ENCODE data around the gene PHTF2.
A peak's percentile ranks its signal among the peaks of the same experiment; 100 is the strongest.
"Not testable (repeated sequence)": the region's sequence is repeated elsewhere in the genome, so short reads cannot be mapped to it uniquely, and the experiment has no call there.

Gene PHTF2

DNA sequence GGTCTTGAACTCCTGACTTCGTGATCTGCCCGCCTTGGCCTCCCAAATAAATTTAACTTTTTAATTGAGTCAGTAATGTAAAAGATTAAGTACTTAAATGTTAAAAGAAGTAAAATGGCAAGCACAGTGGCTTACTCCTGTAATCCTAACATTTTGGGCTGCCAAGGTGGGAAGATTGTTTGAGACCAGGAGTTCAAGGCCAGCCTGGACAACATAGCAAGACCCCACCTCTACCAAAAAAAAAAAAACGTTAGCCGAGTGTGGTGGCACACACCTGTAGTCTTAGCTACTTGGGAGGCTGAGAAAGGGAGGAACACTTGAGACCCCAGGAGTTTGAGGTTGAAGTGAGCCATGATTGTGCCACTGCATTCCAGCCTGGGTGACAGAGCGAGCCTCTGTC, 26.1 kb downstream of the PHTF2 start:
- no peak for DNase-seq
- H3K27ac ChIP-seq (ENCODE audit: insufficient read depth, low read length, poor library complexity, severe bottlenecking) = no peak overlapping the region
- H3K9me3 ChIP-seq (ENCODE audit: control insufficient read depth, low read length) = peaks cover 9% of the 10 kb centered on the region
- H3K4me1 ChIP-seq (ENCODE audit: control insufficient read depth, insufficient read depth, low read length, poor library complexity, severe bottlenecking) = peaks cover 10% of the 10 kb centered on the region
- H3K27me3 ChIP-seq (replicated peaks; ENCODE audit: control insufficient read depth, insufficient read depth, low read length, poor library complexity, severe bottlenecking) = no peaks in the 10 kb centered on the region
- peaks cover 5% of the 10 kb centered on the region for H3K36me3 ChIP-seq (ENCODE audit: control insufficient read depth, insufficient read depth, low read length)
- no peak overlapping the region for H3K4me3 ChIP-seq (ENCODE audit: insufficient read depth, low read depth, low read length, poor library complexity, severe bottlenecking)

DNA sequence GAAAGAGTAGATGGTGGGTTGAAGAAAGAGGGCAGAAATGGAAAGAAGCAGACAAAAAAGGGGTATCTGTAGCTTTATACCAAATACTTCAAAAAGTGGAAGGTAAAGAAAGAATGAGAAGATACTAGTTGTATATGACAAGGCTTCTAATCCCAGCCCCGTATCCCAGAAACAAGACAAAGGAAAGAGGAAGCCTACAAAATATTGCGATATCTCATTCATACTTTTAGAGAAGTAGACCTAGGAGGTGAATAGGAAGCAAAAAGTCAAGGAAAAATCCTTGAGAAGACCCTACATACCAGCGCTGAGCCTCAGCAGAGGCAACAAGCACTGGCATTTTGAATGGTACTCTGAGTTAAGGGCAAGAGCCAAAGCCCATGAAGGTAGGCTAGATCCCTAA, 26.6 kb downstream of the PHTF2 start:
- H3K4me3 ChIP-seq (ENCODE audit: insufficient read depth, low read depth, low read length, poor library complexity, severe bottlenecking) = no peak overlapping the region
- no peak for DNase-seq
- no peaks in the 10 kb centered on the region for H3K27me3 ChIP-seq (replicated peaks; ENCODE audit: control insufficient read depth, insufficient read depth, low read length, poor library complexity, severe bottlenecking)
- H3K36me3 ChIP-seq (ENCODE audit: control insufficient read depth, insufficient read depth, low read length) = peaks cover 5% of the 10 kb centered on the region
- H3K4me1 ChIP-seq (ENCODE audit: control insufficient read depth, insufficient read depth, low read length, poor library complexity, severe bottlenecking) = peaks cover 10% of the 10 kb centered on the region
- peaks cover 9% of the 10 kb centered on the region for H3K9me3 ChIP-seq (ENCODE audit: control insufficient read depth, low read length)
- H3K27ac ChIP-seq (ENCODE audit: insufficient read depth, low read length, poor library complexity, severe bottlenecking) = no peak overlapping the region

DNA sequence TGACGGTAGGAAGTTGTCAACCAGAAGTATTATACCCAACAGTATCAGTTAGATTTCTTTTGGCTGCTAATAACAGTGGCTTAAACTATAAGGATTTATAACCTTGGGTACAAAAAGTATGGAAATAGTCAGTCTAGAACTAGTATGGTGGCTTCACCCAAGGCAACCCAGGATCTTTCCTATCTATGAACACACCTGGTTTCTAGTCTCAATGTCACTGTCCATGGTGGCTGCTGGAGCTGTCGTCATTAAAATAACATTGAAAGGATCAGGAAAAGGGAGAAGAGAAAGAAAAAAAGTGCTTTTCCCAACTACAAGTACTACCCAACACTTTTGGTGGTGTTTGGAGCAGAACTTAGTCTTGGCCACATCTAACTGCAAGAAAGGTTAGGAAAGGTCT, 27.7 kb downstream of the PHTF2 start:
- no peak for DNase-seq
- no peak overlapping the region for H3K4me3 ChIP-seq (ENCODE audit: insufficient read depth, low read depth, low read length, poor library complexity, severe bottlenecking)
- peaks cover 13% of the 10 kb centered on the region for H3K4me1 ChIP-seq (ENCODE audit: control insufficient read depth, insufficient read depth, low read length, poor library complexity, severe bottlenecking)
- no peaks in the 10 kb centered on the region for H3K27me3 ChIP-seq (replicated peaks; ENCODE audit: control insufficient read depth, insufficient read depth, low read length, poor library complexity, severe bottlenecking)
- peaks cover 3% of the 10 kb centered on the region for H3K9me3 ChIP-seq (ENCODE audit: control insufficient read depth, low read length)
- peaks cover 5% of the 10 kb centered on the region for H3K36me3 ChIP-seq (ENCODE audit: control insufficient read depth, insufficient read depth, low read length)
- no peak overlapping the region for H3K27ac ChIP-seq (ENCODE audit: insufficient read depth, low read length, poor library complexity, severe bottlenecking)

DNA sequence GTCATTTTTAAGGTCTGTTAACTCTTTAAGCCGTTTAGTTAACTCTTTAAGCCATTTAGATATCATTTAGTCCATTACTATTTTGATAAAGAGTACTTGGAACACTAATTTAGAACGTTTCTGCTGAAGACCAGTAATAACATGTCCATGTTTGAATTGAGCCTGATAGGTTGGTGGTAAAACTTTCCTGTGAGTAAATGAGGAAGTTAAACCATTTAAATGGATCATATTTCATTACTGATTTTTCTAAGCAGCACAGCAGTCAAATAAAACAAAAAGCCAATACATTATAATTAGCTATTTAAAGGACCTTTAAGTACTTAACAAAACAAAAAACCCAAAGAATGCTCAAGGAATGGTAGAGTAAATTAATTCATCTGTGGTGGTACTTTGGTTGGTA, 29.4 kb downstream of the PHTF2 start:
- Histone ChIP-seq H3K27ac (ENCODE audit: insufficient read depth, low read length, poor library complexity, severe bottlenecking) (no peak overlapping the region), H3K27me3 (replicated peaks; ENCODE audit: control insufficient read depth, insufficient read depth, low read length, poor library complexity, severe bottlenecking) (no peaks in the 10 kb centered on the region), H3K9me3 (ENCODE audit: control insufficient read depth, low read length) (no peaks in the 10 kb centered on the region), H3K4me3 (ENCODE audit: insufficient read depth, low read depth, low read length, poor library complexity, severe bottlenecking) (no peak overlapping the region), H3K4me1 (ENCODE audit: control insufficient read depth, insufficient read depth, low read length, poor library complexity, severe bottlenecking) (peaks cover 22% of the 10 kb centered on the region), H3K36me3 (ENCODE audit: control insufficient read depth, insufficient read depth, low read length) (no peaks in the 10 kb centered on the region)
- no peak for DNase-seq

DNA sequence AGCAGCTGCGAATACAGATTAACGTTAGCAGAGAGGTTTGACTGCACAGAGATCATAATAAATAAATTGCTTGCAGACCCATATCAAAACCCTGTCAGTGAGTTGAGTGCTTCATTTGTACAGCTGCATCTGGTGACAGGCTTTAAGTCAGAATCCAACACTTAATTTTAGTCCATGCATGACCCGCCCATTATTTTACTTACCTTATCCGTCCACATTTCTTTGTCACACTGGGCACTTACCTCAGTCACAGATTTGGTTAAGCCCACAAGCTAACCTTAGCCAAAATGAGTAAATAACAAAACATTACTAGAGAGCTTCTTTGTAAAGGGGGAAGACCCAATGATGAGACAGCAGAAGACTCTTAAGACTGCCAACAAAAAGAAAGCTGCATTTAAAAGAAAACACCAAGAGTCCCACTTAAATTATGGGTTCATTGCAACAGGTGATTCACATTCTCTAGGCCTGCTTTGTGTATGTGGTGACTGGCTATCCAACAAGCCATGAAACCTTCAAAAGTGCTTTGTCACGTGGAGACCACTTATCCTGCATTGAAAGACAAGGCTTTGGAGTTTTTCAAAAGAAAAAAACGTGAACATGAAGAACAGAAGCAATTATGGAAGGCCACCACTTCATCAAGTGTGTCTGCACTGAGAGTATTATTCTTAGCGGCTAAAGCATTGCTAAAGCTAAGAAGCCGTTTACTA, 32.2 kb downstream of the PHTF2 start:
- Histone ChIP-seq H3K4me3 (ENCODE audit: insufficient read depth, low read depth, low read length, poor library complexity, severe bottlenecking) (no peak overlapping the region), H3K36me3 (ENCODE audit: control insufficient read depth, insufficient read depth, low read length) (no peaks in the 10 kb centered on the region), H3K9me3 (ENCODE audit: control insufficient read depth, low read length) (no peaks in the 10 kb centered on the region), H3K4me1 (ENCODE audit: control insufficient read depth, insufficient read depth, low read length, poor library complexity, severe bottlenecking) (peaks cover 30% of the 10 kb centered on the region), H3K27me3 (replicated peaks; ENCODE audit: control insufficient read depth, insufficient read depth, low read length, poor library complexity, severe bottlenecking) (no peaks in the 10 kb centered on the region), H3K27ac (ENCODE audit: insufficient read depth, low read length, poor library complexity, severe bottlenecking) (no peak overlapping the region)
- DNase-seq = no peak

DNA sequence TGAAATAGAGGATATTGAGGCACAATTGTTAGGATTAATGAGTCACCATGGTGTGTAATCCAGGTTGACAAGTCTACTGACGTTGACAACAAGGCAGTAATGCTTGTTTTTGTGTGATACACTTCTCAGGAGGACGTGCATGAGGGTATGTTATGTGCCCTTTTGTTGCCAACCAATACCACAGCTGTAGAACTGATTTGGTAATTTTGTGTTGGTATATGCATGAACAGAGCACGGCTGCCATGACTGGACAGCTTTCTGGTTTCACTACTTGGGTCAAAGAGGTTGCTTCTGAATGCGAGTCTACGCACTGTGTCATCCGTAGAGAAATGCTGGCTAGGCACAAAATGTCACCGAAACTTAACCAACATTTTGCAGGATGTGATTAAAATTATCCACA, 32.9 kb downstream of the PHTF2 start:
- Histone ChIP-seq H3K27ac (ENCODE audit: insufficient read depth, low read length, poor library complexity, severe bottlenecking) (no peak overlapping the region), H3K9me3 (ENCODE audit: control insufficient read depth, low read length) (no peaks in the 10 kb centered on the region), H3K4me1 (ENCODE audit: control insufficient read depth, insufficient read depth, low read length, poor library complexity, severe bottlenecking) (peaks cover 28% of the 10 kb centered on the region), H3K36me3 (ENCODE audit: control insufficient read depth, insufficient read depth, low read length) (no peaks in the 10 kb centered on the region), H3K4me3 (ENCODE audit: insufficient read depth, low read depth, low read length, poor library complexity, severe bottlenecking) (peak overlapping the region; percentile 22), H3K27me3 (replicated peaks; ENCODE audit: control insufficient read depth, insufficient read depth, low read length, poor library complexity, severe bottlenecking) (no peaks in the 10 kb centered on the region)
- DNase-seq = no peak

DNA sequence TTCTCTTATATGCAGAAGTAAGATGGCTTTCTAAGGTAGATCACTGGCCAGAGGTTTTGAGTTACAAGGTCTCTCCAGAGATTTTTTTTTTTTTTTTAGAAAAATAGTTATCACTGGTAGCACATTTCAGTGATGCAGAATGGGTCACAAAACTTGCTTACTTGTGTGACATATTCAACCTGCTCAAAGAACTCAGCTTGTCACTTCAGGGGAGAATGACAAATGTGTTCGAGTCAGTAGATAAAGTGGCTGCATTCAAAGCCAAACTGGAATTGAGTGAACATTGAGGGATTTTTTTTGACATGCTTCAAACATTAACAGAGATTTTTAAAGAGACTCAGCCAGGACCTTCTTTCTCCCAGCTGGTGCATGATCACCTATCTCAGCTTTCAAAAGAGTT, 33.4 kb downstream of the PHTF2 start:
- no peak for DNase-seq
- Histone ChIP-seq H3K27ac (ENCODE audit: insufficient read depth, low read length, poor library complexity, severe bottlenecking) (no peak overlapping the region), H3K36me3 (ENCODE audit: control insufficient read depth, insufficient read depth, low read length) (no peaks in the 10 kb centered on the region), H3K4me3 (ENCODE audit: insufficient read depth, low read depth, low read length, poor library complexity, severe bottlenecking) (peak overlapping the region; percentile 22), H3K9me3 (ENCODE audit: control insufficient read depth, low read length) (no peaks in the 10 kb centered on the region), H3K4me1 (ENCODE audit: control insufficient read depth, insufficient read depth, low read length, poor library complexity, severe bottlenecking) (peaks cover 26% of the 10 kb centered on the region), H3K27me3 (replicated peaks; ENCODE audit: control insufficient read depth, insufficient read depth, low read length, poor library complexity, severe bottlenecking) (no peaks in the 10 kb centered on the region)

DNA sequence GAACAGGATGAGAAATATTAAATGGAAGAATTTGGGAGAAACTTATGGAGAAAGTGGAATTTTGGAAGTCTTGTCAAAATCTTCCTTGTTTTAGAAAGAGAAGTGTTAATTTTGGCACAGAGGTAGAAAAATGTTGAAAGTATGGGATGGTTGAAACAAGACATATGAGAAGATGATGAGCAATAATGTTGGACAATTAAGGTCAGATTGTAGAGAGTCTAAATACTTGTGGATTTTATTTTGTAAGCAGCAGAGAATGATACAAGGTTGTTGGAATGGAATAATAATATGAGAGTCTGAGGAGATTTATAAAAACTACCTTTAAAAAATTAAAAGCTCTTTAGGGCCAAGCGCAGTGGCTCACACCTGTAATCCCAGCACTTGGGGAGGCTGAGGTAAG, 34.6 kb downstream of the PHTF2 start:
- Histone ChIP-seq H3K27ac (ENCODE audit: insufficient read depth, low read length, poor library complexity, severe bottlenecking) (no peak overlapping the region), H3K4me3 (ENCODE audit: insufficient read depth, low read depth, low read length, poor library complexity, severe bottlenecking) (no peak overlapping the region), H3K27me3 (replicated peaks; ENCODE audit: control insufficient read depth, insufficient read depth, low read length, poor library complexity, severe bottlenecking) (no peaks in the 10 kb centered on the region), H3K4me1 (ENCODE audit: control insufficient read depth, insufficient read depth, low read length, poor library complexity, severe bottlenecking) (peaks cover 22% of the 10 kb centered on the region), H3K9me3 (ENCODE audit: control insufficient read depth, low read length) (no peaks in the 10 kb centered on the region), H3K36me3 (ENCODE audit: control insufficient read depth, insufficient read depth, low read length) (no peaks in the 10 kb centered on the region)
- no peak for DNase-seq

DNA sequence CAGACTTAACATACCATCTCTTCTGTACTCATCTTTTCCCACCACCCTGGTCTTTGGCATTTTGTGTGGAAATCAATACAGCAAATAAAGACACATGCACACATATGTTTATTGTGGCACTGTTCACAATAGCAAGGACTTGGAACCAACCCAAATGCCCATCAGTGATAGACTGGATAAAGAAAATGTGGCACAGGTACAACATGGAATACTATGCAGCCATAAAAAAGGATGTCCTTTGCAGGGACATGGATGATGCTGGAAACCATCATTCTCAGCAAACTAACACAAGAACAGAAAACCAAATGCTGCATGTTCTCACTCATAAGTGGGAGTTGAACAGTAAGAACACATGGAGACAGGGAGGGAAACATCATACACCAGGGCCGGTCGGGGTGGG, 37.9 kb downstream of the PHTF2 start:
- not testable (repeated sequence) for H3K36me3 ChIP-seq (ENCODE audit: control insufficient read depth, insufficient read depth, low read length); DNase-seq
- peaks cover 16% of the 10 kb centered on the region for H3K4me1 ChIP-seq (ENCODE audit: control insufficient read depth, insufficient read depth, low read length, poor library complexity, severe bottlenecking)

DNA sequence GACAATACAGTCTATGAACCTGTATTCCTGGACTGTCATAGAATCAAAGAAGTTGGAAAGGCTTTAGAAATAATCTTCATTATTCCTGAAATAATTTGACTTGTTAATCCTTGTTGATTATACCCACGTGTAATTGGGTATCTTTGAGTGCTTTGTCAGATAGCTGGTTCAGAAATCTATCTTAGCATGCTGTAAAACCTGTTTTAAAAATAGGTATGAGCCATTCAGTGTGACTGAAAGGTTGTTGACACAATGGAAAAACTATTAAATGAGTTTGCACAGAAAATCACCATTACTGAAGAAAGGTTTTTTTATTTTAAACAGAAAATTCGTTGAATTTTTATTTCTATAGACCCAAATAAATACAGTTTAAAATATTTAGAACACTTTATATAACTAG, 38.7 kb downstream of the PHTF2 start:
- no peak overlapping the region for H3K4me3 ChIP-seq (ENCODE audit: insufficient read depth, low read depth, low read length, poor library complexity, severe bottlenecking)
- no peak overlapping the region for H3K27ac ChIP-seq (ENCODE audit: insufficient read depth, low read length, poor library complexity, severe bottlenecking)
- DNase-seq = no peak
- H3K27me3 ChIP-seq (replicated peaks; ENCODE audit: control insufficient read depth, insufficient read depth, low read length, poor library complexity, severe bottlenecking) = no peaks in the 10 kb centered on the region
- no peaks in the 10 kb centered on the region for H3K36me3 ChIP-seq (ENCODE audit: control insufficient read depth, insufficient read depth, low read length)
- H3K9me3 ChIP-seq (ENCODE audit: control insufficient read depth, low read length) = no peaks in the 10 kb centered on the region
- H3K4me1 ChIP-seq (ENCODE audit: control insufficient read depth, insufficient read depth, low read length, poor library complexity, severe bottlenecking) = peaks cover 8% of the 10 kb centered on the region

More for the DNA sequence above, 37.9 kb downstream of the PHTF2 start:
- H3K9me3 ChIP-seq (ENCODE audit: control insufficient read depth, low read length); H3K27ac ChIP-seq (ENCODE audit: insufficient read depth, low read length, poor library complexity, severe bottlenecking); H3K4me3 ChIP-seq (ENCODE audit: insufficient read depth, low read depth, low read length, poor library complexity, severe bottlenecking); H3K27me3 ChIP-seq (replicated peaks; ENCODE audit: control insufficient read depth, insufficient read depth, low read length, poor library complexity, severe bottlenecking): not testable (repeated sequence)
